NOMO-1 treated with DMSO at 0.1 percent for 48 hours (cell line): ENCODE measurements around the gene OTOA.
"Not testable (repeated sequence)": the region's sequence is repeated elsewhere in the genome, so short reads cannot be mapped to it uniquely, and the experiment has no call there.

Experiments used
- DNase-seq: peaks from one replicate; lab custom pipeline; 2025; ENCODE audit not compliant: unreplicated experiment; lab: John Stamatoyannopoulos, UW

The OTOA gene

GRCh38 chr16:21663889-21664647, at the start of gene OTOA:
Gene OTOA, plus strand, starts transcription at chr16:21663968. Its CDS starts 14,547 bp downstream, at chr16:21678515.
- DNase-seq = no peak

DNA sequence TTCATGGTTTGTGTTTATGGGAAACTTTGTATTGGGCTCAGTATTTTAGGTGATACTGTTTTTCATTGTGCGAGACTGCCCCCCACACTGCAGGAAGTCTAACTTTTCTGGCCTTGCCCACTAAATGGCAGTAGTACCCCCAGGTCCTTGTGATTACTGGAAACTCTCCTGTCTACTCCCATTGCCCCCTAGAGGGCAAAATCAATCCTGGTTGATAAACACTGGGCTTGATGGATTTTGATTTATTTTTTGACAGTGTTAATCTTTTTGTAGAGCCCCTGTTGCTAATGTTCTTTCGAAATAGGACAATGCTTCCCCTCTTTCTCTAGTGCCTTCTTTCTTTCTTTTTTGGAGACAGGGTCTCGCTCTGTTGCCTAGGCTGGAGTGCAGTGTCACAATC, 48.9 kb upstream of the OTOA start:
- no peak for DNase-seq

GRCh38 chr16:21617607-21618006, 46.2 kb upstream of the OTOA start:
- DNase-seq = peak; percentile 60

DNA sequence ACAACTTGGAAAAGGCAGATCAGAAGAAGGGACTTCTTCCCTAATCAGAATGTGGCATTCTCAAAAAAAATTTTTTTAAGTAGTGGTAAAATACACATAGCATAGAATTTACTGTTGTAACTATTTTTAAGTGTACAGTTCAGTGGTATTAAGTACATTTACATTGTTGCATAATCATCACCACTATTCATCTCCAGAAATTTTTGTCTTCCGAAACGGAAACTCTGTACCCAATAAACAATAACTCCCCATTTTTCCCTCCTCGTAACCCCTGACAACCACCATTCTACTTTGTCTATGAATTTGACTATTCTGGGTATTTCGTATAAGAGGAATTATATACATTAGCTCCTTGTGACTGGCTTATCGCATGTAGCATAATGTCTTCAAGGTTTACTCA, 45.5 kb upstream of the OTOA start:
- no peak for DNase-seq

DNA sequence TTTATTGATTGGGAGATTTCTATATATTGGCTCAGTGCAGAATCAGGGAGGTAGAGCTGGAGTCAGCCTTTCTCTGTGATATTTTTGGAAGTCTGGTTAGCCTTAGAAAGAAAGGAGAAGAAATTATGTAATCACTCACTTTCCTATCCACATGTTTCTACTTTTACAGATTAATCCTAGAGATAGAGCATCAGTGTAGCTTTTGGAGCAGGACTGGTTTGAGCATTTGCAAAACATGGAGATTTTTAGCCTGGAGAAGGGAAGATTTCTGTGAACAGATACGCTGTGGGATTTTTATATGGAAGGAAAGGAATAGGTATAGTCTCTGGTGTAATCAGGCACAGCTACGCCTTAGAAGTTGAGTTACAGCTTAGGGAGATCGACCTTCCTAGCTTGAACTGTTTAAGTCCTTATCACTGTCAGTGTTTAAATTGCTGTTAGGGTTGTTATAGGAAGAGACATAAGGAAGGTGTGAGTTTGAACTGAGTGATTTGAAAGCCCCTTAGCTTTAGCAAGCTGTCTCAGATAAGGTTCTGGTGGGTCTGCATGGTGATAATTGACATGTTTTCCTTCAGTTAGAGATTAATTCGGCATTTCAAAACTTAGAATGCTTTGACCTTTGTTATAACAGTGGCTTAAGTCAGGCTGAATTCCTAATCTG, 43.9 kb upstream of the OTOA start:
- no peak for DNase-seq

- peak; percentile 26 for DNase-seq
Measured at GRCh38 chr16:21620592-21620991, 43.2 kb upstream of the OTOA start.

- no peak for DNase-seq
Measured at GRCh38 chr16:21622545-21622944, 41.2 kb upstream of the OTOA start.

DNA sequence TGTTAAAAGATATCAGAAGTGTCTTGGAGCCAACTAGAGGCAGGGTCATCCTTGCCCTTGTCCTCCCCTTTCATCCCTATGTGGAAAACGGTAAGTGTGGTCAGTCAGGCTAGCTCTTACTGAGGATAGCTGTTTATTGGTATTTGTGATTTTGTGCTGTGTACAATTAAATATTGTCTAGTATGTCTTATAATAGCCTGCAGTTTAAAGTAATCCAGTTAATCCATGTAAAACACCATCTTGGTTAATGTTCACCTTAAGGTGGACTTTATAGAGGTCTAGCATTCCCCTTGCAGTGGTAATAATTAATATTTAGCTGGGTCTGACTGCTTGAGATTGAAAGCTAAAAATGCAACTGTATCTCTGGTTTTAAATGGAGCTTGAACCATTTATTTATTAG, 38.7 kb upstream of the OTOA start:
- DNase-seq = no peak

DNA sequence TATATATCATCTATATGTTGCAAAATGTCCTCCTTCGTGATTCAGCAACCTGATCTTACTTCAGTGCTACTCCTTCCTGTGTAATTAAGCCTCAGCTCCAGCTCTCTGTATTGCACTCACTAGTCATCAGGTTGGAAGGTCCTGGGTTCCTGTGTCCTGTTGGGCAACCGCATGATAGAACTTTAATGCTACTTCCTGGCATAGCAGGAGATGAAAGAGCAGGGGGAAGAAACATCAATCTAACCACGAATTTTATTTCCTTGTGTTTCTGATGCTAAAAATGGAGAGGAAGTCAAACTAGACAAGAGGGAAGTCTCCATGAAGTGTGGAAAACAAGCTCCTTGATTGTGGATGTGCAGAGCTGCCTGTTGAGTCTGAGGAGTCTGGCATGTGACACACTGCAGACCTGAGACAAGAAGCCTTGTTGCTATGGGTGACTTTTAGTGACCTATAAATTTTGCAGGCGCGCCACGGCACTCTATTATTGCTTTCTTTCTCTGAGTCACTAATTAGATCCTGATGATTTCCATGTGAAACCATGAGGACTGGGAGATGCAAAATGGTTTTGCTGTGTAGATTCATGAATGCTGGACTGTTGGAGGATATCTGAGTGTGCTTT, 37.0 kb upstream of the OTOA start:
- DNase-seq = peak; percentile 100

- DNase-seq = no peak
Measured at GRCh38 chr16:21628121-21628726, 35.5 kb upstream of the OTOA start.

DNA sequence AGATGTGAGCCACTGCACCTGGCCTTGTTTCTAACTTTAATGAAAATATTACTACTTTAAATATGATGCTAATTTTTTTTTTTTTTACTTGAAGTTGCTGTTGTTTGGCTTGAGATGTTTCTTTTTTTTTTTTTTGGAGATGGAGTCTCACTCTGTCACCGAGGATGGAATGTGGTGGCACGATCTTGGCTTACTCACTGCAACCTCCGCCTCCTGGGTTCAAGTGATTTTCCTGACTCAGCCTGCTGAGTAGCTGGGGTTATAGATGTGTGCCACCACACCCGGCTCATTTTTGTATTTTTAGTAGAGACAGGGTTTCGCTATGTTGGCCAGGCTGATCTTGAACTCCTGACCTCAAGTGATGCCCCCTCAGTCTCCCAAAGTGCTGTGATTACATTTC, 35.0 kb upstream of the OTOA start:
- no peak for DNase-seq

DNA sequence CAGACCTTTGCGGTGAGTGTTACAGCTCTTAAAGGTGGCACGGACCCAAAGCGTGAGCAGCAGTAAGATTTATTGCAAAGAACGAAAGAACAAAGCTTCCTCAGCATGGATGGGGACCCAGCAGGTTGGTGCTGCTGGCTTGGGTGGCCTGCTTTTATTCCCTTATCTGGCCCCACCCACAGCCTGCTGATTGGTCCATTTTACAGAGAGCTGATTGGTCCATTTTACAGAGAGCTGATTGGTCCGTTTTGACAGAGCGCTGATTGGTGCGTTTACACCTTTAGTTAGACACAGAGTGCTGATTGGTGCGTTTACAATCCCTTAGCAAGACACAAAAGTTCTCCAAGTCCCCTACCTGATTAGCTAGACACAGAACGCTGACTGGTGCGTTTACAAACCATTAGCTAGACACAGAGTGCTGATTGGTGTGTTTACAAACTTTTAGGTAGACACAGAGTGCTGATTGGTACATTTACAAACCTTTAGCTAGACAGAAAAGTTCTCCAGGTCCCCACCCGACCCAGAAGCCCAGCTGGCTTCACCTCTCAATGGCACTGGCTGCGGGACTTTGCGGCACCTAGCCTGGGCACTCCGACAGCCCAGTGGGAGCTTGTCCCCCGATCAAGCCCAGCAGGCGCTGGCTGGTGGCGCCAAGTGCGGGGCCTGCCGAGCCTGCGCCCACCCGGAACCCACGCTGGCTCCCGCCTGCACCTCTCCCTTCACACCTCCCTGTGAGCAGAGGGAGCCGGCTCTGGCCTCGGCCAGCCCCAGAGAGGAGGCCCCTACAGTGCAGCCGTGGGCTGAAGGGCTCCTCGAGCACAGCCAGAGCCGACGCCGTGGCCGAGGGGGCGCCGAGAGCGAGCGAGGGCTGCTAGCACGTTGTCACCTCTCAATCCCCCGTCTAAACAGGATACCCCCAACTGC, 33.9 kb upstream of the OTOA start:
- DNase-seq = not testable (repeated sequence)

DNA sequence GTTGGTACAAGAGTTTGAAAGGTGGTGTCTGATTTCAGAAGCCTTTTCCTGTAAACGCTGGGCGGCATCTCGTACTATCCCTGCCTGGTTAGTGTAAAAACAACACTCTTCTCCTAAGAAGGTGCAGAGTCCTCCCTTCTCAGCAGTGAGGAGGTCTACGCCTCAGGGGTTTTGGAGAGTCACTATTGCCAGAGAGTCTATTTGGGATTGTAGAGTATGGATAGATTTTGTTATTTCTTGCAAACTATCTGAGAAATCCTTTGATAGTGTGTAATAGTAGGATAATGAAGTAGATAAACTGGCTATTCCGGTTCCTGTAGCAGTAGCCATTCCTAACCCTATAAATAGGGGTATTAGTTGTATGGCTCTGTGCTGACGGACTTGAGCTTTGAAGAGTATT, 32.9 kb upstream of the OTOA start:
- not testable (repeated sequence) for DNase-seq

DNA sequence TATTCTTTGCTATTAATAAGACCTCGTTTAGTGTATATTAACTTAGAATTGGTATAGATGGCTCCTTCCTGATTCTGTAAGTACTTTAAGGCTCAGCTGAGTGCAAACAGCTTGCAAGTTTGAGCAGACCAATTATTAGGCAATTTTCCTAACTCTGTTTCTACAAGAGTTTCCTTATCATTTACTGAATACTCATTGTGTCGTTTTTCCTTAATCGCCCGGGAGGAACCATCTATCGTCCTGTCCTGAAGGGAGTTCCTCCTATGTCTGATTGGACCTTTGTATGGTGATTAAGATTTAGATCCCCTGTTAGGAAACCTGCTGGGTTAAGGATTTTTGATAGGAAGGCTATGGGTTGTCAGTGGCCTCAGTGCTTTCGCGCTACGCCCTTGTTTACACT, 32.4 kb upstream of the OTOA start:
- DNase-seq = peak; percentile 16

- DNase-seq = peak; percentile 37
Measured at GRCh38 chr16:21631951-21632575, 31.7 kb upstream of the OTOA start.

GRCh38 chr16:21634216-21634615, 29.6 kb upstream of the OTOA start:
- DNase-seq = no peak

DNA sequence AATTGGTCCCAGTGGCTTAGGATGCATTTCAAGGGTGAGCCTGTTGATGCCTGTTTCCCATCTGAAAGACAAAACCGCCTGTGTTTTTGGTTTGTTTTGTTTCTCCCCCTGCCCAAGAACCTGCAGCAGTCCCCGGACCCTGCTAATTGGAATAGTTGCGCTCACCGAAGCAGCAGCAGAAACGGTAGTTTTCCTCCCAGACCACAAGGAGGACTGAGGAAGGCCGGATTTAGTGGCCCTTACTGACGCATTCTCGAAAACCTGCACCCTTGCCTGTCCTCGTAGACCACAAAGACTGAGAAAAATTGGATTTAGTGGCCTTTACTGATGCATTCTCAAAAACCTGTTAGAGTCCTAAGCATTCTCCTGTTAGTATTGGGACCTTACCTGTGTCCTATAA, 28.1 kb upstream of the OTOA start:
- not testable (repeated sequence) for DNase-seq

GRCh38 chr16:21637032-21637968, 26.5 kb upstream of the OTOA start:
- no peak for DNase-seq

GRCh38 chr16:21638573-21638975, 25.2 kb upstream of the OTOA start:
- DNase-seq = no peak
